C4-2B (cell line): ENCODE data around the gene PIWIL4.

Source experiments
- ZFX ChIP-seq: fragments of 450-650 bp; IDR thresholded peaks from 2 replicates; pipeline ENCODE4 v1.6.1; 2017
- TF ChIP-seq, protein P1 (sequence below): fragments of 450-650 bp; conservative IDR thresholded peaks from 2 replicates; pipeline ENCODE4 v1.5.1; 2017; ENCODE audit warnings: mild to moderate bottlenecking

DNA sequence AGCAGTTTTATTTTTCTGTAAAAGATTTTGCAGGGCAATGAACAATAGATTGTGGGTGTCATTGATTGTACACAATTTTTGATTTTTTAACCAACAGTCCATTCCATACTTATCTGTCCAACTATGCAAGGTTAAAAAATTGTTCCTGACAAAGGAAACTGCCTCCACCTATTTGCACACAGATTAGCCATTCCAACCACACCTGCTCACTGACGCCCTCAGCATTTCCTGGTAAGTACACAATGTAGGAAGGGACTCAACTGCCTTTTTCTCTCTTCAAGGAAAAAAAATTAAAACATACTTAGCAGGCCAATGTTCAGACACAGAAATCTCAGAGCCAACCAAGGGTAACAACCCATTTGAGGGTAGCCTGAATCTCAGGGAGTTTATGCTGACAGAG lies 27.7 kb upstream of the PIWIL4 start:
- TF ChIP-seq, protein P1, sequence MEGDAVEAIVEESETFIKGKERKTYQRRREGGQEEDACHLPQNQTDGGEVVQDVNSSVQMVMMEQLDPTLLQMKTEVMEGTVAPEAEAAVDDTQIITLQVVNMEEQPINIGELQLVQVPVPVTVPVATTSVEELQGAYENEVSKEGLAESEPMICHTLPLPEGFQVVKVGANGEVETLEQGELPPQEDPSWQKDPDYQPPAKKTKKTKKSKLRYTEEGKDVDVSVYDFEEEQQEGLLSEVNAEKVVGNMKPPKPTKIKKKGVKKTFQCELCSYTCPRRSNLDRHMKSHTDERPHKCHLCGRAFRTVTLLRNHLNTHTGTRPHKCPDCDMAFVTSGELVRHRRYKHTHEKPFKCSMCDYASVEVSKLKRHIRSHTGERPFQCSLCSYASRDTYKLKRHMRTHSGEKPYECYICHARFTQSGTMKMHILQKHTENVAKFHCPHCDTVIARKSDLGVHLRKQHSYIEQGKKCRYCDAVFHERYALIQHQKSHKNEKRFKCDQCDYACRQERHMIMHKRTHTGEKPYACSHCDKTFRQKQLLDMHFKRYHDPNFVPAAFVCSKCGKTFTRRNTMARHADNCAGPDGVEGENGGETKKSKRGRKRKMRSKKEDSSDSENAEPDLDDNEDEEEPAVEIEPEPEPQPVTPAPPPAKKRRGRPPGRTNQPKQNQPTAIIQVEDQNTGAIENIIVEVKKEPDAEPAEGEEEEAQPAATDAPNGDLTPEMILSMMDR = no peak
- TF ChIP-seq ZFX = no peak
